CD8-positive, alpha-beta memory T cell (primary cell): Measurements from ENCODE around the gene THRA. TPM values are rescaled to one million over a fixed set of nuclear protein-coding genes. Genes with fewer than 3 reads are reported as not detected.

Experiments
- CTCF ChIA-PET: fragments of 350-600 bp; sonication (Branson Sonifier 250); formaldehyde crosslinking; loops from one replicate; lab custom pipeline; 2021; ENCODE audit warnings: antibody characterized with exemption; lab: Charles Lee
- POLR2A ChIA-PET: fragments of 350-600 bp; sonication (Branson Sonifier 250); formaldehyde crosslinking; loops from one replicate; lab custom pipeline; 2021; ENCODE audit warnings: antibody characterized with exemption; lab: Charles Lee
- DNase-seq, 5 donors: peaks; one replicate each; pipeline versions ENCODE4 v3.0.0 to v3.0.0-alpha.2; 2020 to 2022; ENCODE audit warnings: mixed read lengths in 1 of 5
- H3K27ac ChIP-seq: one replicate; pipeline ENCODE4 v1.7.0; 2013; ENCODE audit warnings: low read depth, mild to moderate bottlenecking, low read length, moderate library complexity
- H3K27me3 ChIP-seq: 2 replicates; pipeline ENCODE4 v1.7.0; 2013; ENCODE audit warnings: low read length, mild to moderate bottlenecking; ENCODE audit not compliant: insufficient read depth, poor library complexity, severe bottlenecking
- H3K36me3 ChIP-seq: 2 replicates; pipeline ENCODE4 v1.7.0; 2013; ENCODE audit warnings: mild to moderate bottlenecking, low read length, moderate library complexity; ENCODE audit not compliant: insufficient read depth
- H3K4me1 ChIP-seq: 2 replicates; pipeline ENCODE4 v1.7.0; 2013; ENCODE audit warnings: mild to moderate bottlenecking, low read length, moderate library complexity; ENCODE audit not compliant: insufficient read depth
- H3K4me3 ChIP-seq: 2 replicates; pipeline ENCODE4 v1.7.0; 2013; ENCODE audit warnings: mild to moderate bottlenecking, low read length
- H3K9me3 ChIP-seq: 2 replicates; pipeline ENCODE4 v1.7.0; 2013; ENCODE audit warnings: mild to moderate bottlenecking, low read length
- H3K27ac Mint-ChIP-seq, 8 donors: one replicate each; pipeline ENCODE4 v1.8.0; 2020 to 2021; ENCODE audit warnings: mixed read lengths in 8 of 8, mild to moderate bottlenecking in 6 of 8, inconsistent platforms in 3 of 8, moderate library complexity in 3 of 8
- H3K27me3 Mint-ChIP-seq, 2 donors: one replicate each; pipeline ENCODE4 v1.8.0; 2020 to 2021; ENCODE audit warnings: mixed read lengths in 2 of 2, mild to moderate bottlenecking in 1 of 2, moderate library complexity in 1 of 2
- H3K36me3 Mint-ChIP-seq, 3 donors: one replicate each; pipeline ENCODE4 v1.8.0; 2020 to 2021; ENCODE audit warnings: mixed read lengths in 3 of 3, inconsistent platforms in 1 of 3, mild to moderate bottlenecking in 1 of 3
- H3K4me1 Mint-ChIP-seq, 3 donors: one replicate each; pipeline ENCODE4 v1.8.0; 2020 to 2021; ENCODE audit warnings: mixed read lengths in 3 of 3, inconsistent platforms in 1 of 3, mild to moderate bottlenecking in 1 of 3
- H3K4me3 Mint-ChIP-seq, 7 donors: one replicate each; pipeline ENCODE4 v1.8.0; 2020 to 2021; ENCODE audit warnings: mixed read lengths in 7 of 7, mild to moderate bottlenecking in 6 of 7, moderate library complexity in 4 of 7, inconsistent platforms in 2 of 7
- H3K9me3 Mint-ChIP-seq, 5 donors: one replicate each; pipeline ENCODE4 v1.8.0; 2020 to 2022; ENCODE audit warnings: mixed read lengths in 5 of 5, mild to moderate bottlenecking in 3 of 5, moderate library complexity in 2 of 5, inconsistent platforms in 1 of 5
- polyA plus RNA-seq: library from polyadenylated mRNA; unstranded; fragments of 300-500 nt; fragmentation: Illumina TruSeq; gene quantifications from one replicate; pipeline ENCODE4 v1.2.3, GENCODE V29; 2021
- total RNA-seq, 2 experiments: library from RNA; stranded (reverse); gene quantifications; one replicate each; pipeline ENCODE4 v1.2.3, GENCODE V29; 2021

THRA gene
- total and polyA plus RNA-seq, 3 experiments from 2014 or later: 12.6 to 17.0 (median 13.2) TPM

DNA sequence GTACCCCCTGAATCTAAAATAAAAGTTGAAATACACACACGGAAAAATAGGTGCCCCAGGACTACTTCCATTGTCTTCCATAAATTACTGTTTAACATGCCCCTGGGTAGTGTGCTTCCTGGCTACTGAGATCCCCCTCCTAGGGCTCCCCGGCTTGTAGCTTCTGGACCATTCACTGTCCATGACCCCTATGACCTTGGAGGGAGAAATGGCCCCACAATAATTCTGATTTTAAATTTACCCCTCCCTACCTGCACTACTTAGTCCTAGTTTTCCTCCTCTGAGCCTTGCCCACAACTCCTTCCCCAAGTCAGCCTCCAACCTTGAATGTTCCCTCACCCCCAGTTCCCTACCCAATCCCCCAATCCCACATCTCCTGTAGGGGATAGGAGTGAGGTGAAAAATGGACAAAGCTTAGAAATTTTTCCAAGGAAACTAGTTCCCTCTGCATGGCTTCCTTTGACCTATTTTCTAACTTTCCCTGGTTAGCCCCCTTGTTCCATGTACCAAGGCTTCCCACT, 49.5 kb downstream of the THRA start:
- CTCF ChIA-PET: interaction anchor here (0.9 to 9.9 kb wide), 34 partner anchors 8 to 177 kb away, joined by 3 to 191 read pairs (median 6); partner anchors contain the start of genes CASC3, CSF3, MED24 and MSL1
- Mint-ChIP-seq H3K9me3 (no peaks in the 10 kb centered on the region), H3K4me1 (peaks cover 56 to 65% (median 61%) of the 10 kb centered on the region in 3 donors), H3K36me3 (no peaks in the 10 kb centered on the region), H3K27ac (peak overlapping the region; percentile 15 to 95 (median 88)), H3K27me3 (peaks cover 0 to 4% of the 10 kb centered on the region in 2 donors), H3K4me3 (peak overlapping the region in 6 of 7 donors; percentile 43 to 85 (median 75))
- H3K4me1 ChIP-seq: peaks cover 64% of the 10 kb centered on the region
- H3K36me3 ChIP-seq: no peaks in the 10 kb centered on the region
- no peaks in the 10 kb centered on the region for H3K27me3 ChIP-seq
- no peaks in the 10 kb centered on the region for H3K9me3 ChIP-seq
- DNase-seq: no peak
- POLR2A ChIA-PET: interaction anchor here (0.6 to 3.7 kb wide), 13 partner anchors 11 to 106 kb away, joined by 3 to 60 read pairs (median 7); partner anchors contain the start of genes CASC3, MSL1, NR1D1 and THRA
- H3K4me3 ChIP-seq: no peak overlapping the region
- no peak overlapping the region for H3K27ac ChIP-seq

GRCh38 chr17:40112718-40113109, 49.9 kb downstream of the THRA start:
- no peaks in the 10 kb centered on the region for H3K9me3 ChIP-seq
- ChIA-PET POLR2A (interaction anchor here (0.6 to 3.7 kb wide), 12 partner anchors 10 to 106 kb away, joined by 3 to 60 read pairs (median 8); partner anchors contain the start of genes CASC3, MSL1, NR1D1 and THRA), CTCF (interaction anchor here (0.7 to 9.9 kb wide), 42 partner anchors 11 to 177 kb away, joined by 3 to 191 read pairs (median 5); partner anchors contain the start of genes CASC3, CSF3, MED24 and MSL1)
- Mint-ChIP-seq H3K9me3 (no peaks in the 10 kb centered on the region), H3K27ac (peak overlapping the region; percentile 66 to 95 (median 86)), H3K4me1 (peaks cover 51 to 60% (median 57%) of the 10 kb centered on the region in 3 donors), H3K27me3 (peaks cover 0 to 4% of the 10 kb centered on the region in 2 donors), H3K4me3 (peak overlapping the region in 6 of 7 donors; percentile 65 to 92 (median 82)), H3K36me3 (no peaks in the 10 kb centered on the region)
- H3K27ac ChIP-seq: no peak overlapping the region
- H3K4me1 ChIP-seq: peaks cover 59% of the 10 kb centered on the region
- DNase-seq: no peak
- H3K4me3 ChIP-seq: no peak overlapping the region
- H3K27me3 ChIP-seq: no peaks in the 10 kb centered on the region
- H3K36me3 ChIP-seq: no peaks in the 10 kb centered on the region

DNA sequence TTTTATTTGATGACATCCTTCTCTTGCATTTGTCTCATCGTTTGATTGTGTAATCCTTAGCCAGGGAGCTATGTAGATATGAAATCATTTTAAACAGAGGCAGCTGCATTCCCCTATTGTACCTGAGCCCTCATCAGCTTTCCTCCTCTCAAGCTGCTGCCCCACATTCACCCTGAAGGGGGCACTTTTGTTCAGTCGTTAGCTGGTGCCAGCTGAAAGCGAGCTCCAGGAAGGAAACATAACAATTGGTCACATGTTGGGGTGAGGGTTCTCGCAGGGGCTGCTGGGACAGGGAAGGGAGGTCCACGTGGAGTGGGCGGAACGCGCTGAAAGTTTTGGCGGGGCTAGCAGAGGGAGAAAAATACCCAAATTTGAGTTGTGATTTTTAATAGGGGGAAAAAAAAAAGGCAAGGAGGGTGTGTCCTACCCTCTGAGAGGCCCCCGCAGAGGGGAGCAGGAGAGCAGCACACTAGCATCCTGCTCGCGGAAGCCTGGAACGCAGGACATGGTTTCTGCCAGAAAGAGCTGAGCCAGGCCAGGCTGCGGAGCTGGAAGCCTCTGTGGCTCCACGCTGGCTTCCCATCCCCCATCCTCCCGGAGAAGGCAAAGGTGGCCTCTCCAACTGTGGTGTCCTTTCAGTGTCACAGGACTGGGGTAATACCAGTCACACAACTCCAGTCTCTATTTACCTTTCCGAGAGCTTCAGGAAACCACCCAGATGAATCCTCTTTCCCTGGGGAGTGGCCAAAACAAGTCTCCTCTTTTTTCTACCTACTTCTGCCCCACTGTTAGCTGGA, 50.5 kb downstream of the THRA start:
- no peaks in the 10 kb centered on the region for H3K9me3 ChIP-seq
- peak overlapping the region; percentile 58 for H3K27ac ChIP-seq
- H3K4me1 ChIP-seq: peaks cover 54% of the 10 kb centered on the region
- no peaks in the 10 kb centered on the region for H3K27me3 ChIP-seq
- H3K4me3 ChIP-seq: peak overlapping the region; percentile 58
- DNase-seq: peak; percentile 84 to 95 (median 90)
- Mint-ChIP-seq H3K4me3 (peak overlapping the region; percentile 65 to 92 (median 84)), H3K4me1 (peaks cover 45 to 55% (median 54%) of the 10 kb centered on the region in 3 donors), H3K27ac (peak overlapping the region; percentile 66 to 95 (median 86)), H3K36me3 (no peaks in the 10 kb centered on the region), H3K9me3 (no peaks in the 10 kb centered on the region), H3K27me3 (peaks cover 0 to 3% of the 10 kb centered on the region in 2 donors)
- CTCF ChIA-PET: interaction anchor here (0.6 to 9.9 kb wide), 44 partner anchors 10 to 640 kb away, joined by 3 to 191 read pairs (median 5); partner anchors contain the start of genes CASC3, CSF3, MED24 and MSL1
- no peaks in the 10 kb centered on the region for H3K36me3 ChIP-seq
- POLR2A ChIA-PET: interaction anchor here (0.6 to 3.7 kb wide), 13 partner anchors 10 to 105 kb away, joined by 3 to 60 read pairs (median 9); partner anchors contain the start of genes CASC3, MSL1, NR1D1 and THRA

DNA sequence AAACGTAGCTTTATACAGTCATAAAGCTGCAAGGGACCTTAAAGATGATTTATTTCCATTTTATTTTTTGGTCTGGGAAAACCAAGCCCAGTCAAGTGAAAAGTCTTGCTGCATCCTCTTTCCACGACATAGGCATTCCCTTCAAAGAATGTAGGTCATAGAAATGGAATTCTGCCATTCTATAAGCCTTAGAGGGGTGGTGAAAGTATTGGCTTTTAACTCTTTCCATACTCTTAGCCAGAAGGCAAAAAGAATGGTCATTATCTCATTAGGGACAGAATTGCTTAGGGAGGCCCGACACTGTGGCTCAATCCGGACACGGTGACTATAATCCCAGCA, 51.1 kb downstream of the THRA start:
- H3K4me3 ChIP-seq: peak overlapping the region; percentile 58
- peak overlapping the region; percentile 58 for H3K27ac ChIP-seq
- POLR2A ChIA-PET: interaction anchor here (0.9 to 3.7 kb wide), 6 partner anchors 9 to 54 kb away, joined by 7 to 60 read pairs (median 16); partner anchors contain the start of genes CASC3, MSL1 and NR1D1

DNA sequence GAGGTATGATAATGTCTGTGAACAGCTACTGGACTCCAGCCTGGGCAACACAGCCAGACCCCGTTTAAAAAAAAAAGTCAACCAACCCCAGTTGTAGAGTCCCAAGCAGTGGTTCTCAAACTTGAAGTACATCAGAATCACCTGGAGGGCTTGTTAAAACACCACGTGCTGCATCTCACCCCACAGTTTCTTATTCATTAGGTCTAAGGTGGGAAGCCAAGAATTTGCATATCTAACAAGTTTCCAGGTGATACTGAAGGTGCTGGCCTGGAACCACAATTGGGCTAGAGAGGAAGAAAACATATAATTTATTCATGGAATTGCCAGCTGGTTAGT, 52.3 kb downstream of the THRA start:
- H3K4me1 Mint-ChIP-seq: peaks cover 36 to 46% (median 39%) of the 10 kb centered on the region in 3 donors
- H3K36me3 Mint-ChIP-seq: peaks cover 0 to 1% (median 0%) of the 10 kb centered on the region in 3 donors
- DNase-seq: no peak
- H3K9me3 ChIP-seq: no peaks in the 10 kb centered on the region
- H3K9me3 Mint-ChIP-seq: no peaks in the 10 kb centered on the region
- H3K27me3 Mint-ChIP-seq: peaks cover 0 to 2% of the 10 kb centered on the region in 2 donors
- ChIA-PET CTCF (interaction anchor here (0.8 to 9.9 kb wide), 5 partner anchors 16 to 55 kb away, joined by 3 to 159 read pairs (median 67); partner anchors contain the start of genes CASC3, MED24 and THRA), POLR2A (no interaction called here)
- no peak overlapping the region for H3K4me3 ChIP-seq
- H3K27me3 ChIP-seq: no peaks in the 10 kb centered on the region
- no peaks in the 10 kb centered on the region for H3K36me3 ChIP-seq
- H3K27ac Mint-ChIP-seq: peak overlapping the region in 1 of 8 donors; percentile 18
- no peak overlapping the region for H3K27ac ChIP-seq
- H3K4me3 Mint-ChIP-seq: peak overlapping the region in 1 of 7 donors; percentile 74
- H3K4me1 ChIP-seq: peaks cover 36% of the 10 kb centered on the region

More for the DNA sequence above, 51.1 kb downstream of the THRA start:
- Mint-ChIP-seq H3K4me1 (peaks cover 43 to 54% (median 50%) of the 10 kb centered on the region in 3 donors), H3K27me3 (peaks cover 0 to 2% of the 10 kb centered on the region in 2 donors), H3K4me3 (peak overlapping the region in 5 of 7 donors; percentile 80 to 86 (median 84)), H3K27ac (peak overlapping the region in 6 of 8 donors; percentile 76 to 95 (median 88)), H3K9me3 (no peaks in the 10 kb centered on the region), H3K36me3 (peaks cover 0 to 1% (median 0%) of the 10 kb centered on the region in 3 donors)
- no peak for DNase-seq
- Histone ChIP-seq H3K36me3 (no peaks in the 10 kb centered on the region), H3K9me3 (no peaks in the 10 kb centered on the region), H3K4me1 (peaks cover 48% of the 10 kb centered on the region), H3K27me3 (no peaks in the 10 kb centered on the region)
- CTCF ChIA-PET: interaction anchor here (0.8 to 9.9 kb wide), 22 partner anchors 10 to 641 kb away, joined by 3 to 191 read pairs (median 12); partner anchors contain the start of genes CASC3, CSF3, MED24 and MSL1

- peak within 1 kb of the TSS; percentile 93 for H3K4me3 ChIP-seq
- H3K4me1 Mint-ChIP-seq: peaks cover 32 to 49% (median 36%) of the 10 kb centered on the region in 3 donors
- ChIA-PET CTCF (interaction anchor here (1.3 to 3.8 kb wide), 7 partner anchors 8 to 46 kb away, joined by 3 to 45 read pairs (median 5); partner anchors contain the start of gene CASC3), POLR2A (interaction anchor here (2.0 to 6.3 kb wide), 3 partner anchors 9 to 23 kb away, joined by 14 to 68 read pairs (median 48); partner anchors contain the start of gene CASC3)
- H3K36me3 Mint-ChIP-seq: peaks cover 0 to 16% (median 4%) of the 10 kb centered on the region in 3 donors
- no peaks in the 10 kb centered on the region for H3K27me3 ChIP-seq
- H3K27ac Mint-ChIP-seq: peak within 1 kb of the TSS; percentile 74 to 96 (median 89)
- H3K9me3 ChIP-seq: no peaks in the 10 kb centered on the region
- H3K36me3 ChIP-seq: peaks cover 8% of the 10 kb centered on the region
- no peaks in the 10 kb centered on the region for H3K9me3 Mint-ChIP-seq
- peak within 1 kb of the TSS; percentile 83 to 96 (median 90) for H3K4me3 Mint-ChIP-seq
- peak within 1 kb of the TSS; percentile 40 for H3K27ac ChIP-seq
- peaks cover 0 to 1% of the 10 kb centered on the region in 2 donors for H3K27me3 Mint-ChIP-seq
- DNase-seq: peak; percentile 84 to 90 (median 85)
- H3K4me1 ChIP-seq: peaks cover 32% of the 10 kb centered on the region
Observed at GRCh38 chr17:40121181-40122135, 58.7 kb downstream of the THRA start, which contains the start of gene MSL1. Gene MSL1, plus strand, starts transcription at chr17:40121971. Its CDS starts 642 bp downstream, at chr17:40122613.
